Activated CD8-positive, alpha-beta memory T cell treated with anti-CD3 and anti-CD28 coated beads for 48 hours (primary cell): ENCODE measurements around the gene SZRD1.
A peak's percentile ranks its signal among the peaks of the same experiment; 100 is the strongest.
"Not testable (repeated sequence)": the region's sequence is repeated elsewhere in the genome, so short reads cannot be mapped to it uniquely, and the experiment has no call there.

Source experiments
- DNase-seq, 3 experiments: peaks; one replicate each; pipeline ENCODE4 v3.0.0-alpha.2; 2020; ENCODE audit warnings: low read depth in 2 of 3, low spot score in 2 of 3

Gene SZRD1, protein sequence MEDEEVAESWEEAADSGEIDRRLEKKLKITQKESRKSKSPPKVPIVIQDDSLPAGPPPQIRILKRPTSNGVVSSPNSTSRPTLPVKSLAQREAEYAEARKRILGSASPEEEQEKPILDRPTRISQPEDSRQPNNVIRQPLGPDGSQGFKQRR

DNA sequence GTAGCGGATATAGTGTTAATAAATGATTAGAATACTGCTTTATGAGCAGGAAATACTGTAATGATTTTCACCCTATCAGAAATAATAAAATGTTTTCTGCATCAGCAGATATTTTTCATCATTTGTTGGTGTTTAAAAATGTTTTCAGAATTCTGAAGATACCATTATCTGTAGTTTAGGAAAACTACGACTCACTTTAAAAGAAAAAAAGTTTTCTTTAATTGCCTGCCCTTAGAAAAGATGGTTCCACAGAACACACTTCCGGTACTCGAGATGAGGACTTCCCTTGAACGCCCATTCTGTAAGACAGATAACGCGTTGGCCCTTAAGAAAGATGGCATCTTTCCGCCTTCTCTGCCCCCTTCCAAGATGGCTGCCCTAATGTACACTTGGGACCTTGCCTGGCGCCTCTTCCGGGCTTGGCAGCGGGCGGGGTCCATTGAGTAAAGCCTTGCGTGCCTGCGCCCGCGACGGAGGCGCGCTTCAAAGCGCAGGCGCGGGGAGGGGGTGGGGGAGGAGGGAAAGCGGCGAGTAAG, at the start of gene SZRD1:
Gene SZRD1 (plus strand): TSS at position 521 of the 536 bp plus-strand sequence. CDS start 16 bp downstream, outside the sequence.
- DNase-seq = peak; percentile 64 to 93 (median 78)

DNA sequence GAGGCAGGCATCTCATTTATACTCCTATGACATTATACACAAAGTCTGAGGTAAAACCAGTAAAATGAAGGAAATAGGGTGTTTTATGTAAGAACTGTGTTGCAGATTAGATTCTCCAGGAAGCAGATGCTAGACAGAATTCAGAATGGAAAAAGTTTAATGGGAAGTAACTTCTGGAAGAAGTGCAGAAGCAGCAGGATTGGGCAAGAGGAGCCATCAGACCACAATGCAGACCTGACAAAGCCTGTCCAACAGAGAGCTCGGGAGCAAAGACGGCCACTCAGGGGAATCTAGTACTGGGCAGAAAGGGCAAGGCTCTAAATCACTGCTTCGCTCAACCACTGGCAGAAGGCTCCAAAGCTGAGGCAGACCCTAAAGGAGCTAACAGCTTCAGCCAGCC, 48.5 kb upstream of the SZRD1 start:
- DNase-seq = no peak

DNA sequence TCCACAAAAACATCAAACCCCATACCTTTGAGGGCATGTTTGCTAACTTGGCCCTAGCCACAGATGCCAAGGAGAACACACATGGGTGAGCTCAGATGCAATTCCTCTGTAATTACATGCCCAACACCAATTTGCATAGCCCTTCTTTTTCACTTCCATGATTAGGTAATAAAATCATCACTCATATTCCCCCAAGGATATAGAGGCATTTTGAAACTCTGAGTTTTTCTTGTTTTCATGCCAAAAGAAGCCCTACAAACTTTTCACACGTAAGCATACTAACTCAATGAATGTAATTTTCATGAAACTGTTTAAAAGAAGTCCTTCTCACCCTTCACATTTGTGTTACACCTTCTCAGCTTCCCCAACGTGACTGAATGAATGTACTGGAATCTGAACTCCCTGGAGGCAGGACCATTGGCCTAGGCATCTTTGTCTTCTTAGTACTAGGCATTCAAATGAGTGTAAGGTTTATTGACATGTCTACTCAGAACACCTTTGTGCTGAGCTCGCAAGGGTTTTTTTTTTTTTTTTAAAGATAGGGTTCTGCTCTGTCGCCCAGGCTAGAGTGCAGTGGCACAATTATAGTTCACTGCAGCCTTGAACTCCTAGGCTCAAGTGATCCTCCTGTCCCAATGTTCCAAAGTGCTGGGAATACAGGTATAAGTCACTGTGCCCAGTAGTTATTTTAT, 45.7 kb upstream of the SZRD1 start:
- no peak for DNase-seq

DNA sequence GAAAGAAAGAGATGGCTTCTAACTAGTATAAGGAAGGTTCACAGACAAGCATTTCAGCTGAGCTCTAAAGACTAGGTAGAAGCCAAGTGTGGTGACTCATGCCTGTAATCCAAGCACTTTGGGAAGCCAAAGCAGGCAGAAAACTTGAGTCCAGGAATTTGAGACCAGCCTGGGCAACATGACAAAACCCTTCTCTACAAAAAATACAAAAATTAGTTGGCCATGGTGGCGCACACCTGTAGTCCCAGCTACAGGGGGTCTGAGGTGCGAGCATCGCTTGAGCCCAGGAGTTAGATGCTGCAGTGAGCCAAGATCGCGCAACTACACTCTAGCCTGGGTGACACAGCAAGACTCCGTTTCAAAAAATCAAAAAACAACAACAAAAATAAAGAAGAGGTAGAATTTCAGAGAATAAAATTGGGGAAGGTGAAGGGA, 42.6 kb upstream of the SZRD1 start:
- no peak for DNase-seq

DNA sequence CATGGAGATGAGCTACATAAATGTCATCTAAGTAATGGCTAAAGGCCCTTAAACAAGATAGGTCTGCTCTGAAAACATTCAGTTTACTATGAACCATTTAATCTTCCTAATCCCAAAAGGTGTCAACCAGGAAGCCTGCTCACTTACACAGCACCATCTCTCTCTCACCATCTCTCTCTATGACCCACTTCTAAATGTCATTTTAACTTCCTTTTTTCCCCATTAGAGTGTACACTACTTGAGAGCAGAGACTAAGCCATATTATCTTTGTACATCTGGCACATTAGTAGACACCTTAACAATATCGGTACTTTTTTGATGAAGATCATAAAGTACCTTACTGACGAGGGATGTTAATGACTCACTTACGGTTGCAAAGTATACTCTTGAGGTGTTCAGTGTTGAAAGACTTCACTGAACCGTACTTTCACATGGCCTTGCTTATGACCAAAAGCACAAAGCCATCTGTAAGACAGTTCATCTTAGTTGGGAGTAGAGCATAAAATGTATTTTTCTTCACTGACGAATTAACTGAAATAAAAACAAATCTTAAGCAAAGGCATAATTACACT, 40.1 kb upstream of the SZRD1 start:
- no peak for DNase-seq

DNA sequence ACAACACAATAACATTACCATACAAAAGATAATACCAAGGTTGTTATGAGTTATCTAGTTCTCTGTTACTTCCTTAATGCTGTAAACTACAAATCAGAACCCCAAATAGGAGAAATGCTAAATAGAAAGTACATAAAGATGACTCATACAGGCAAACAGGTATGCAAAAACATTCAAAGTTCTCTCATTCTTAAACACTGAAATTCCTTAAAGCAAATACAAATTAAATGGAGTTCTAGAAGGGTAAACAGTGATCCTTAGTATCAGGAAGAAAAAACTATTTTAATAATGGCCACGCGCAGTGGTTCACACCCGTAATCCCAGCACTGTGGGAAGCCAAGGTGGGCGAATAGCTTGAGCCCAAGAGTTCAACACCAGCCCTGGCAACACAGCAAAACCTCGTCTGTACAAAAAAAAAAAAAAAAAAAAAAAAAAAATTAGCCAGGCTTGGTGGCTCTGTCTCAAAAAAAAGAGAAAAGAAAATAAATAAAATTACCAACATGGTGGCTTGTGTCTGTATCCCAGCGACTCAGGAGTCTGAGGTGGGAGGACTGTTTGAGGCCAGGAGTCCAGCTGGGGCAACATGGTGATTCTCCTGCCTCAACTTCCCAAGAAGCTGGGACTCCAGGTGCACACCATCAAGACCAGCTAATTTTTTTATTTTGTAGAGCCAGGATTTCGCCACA, 32.2 kb upstream of the SZRD1 start:
- no peak for DNase-seq

DNA sequence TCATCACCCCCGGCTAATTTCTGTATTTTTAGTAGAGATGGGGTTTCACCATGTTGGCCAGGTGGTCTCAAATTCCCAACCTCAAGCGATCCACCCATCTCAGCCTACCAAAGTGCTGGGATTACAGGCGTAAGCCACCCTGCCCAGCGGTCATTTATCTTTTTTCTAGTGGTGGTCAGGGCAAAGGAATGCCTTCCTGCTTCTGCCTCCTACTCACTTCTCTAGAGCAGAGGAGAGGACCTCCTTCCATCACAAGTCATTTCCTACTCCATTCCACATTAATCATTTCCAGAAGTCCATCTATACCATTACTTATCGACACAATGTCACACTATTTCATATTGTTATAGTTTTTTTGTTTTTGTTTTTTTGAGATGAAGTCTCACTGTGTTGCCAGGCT, 28.1 kb upstream of the SZRD1 start:
- DNase-seq = no peak

DNA sequence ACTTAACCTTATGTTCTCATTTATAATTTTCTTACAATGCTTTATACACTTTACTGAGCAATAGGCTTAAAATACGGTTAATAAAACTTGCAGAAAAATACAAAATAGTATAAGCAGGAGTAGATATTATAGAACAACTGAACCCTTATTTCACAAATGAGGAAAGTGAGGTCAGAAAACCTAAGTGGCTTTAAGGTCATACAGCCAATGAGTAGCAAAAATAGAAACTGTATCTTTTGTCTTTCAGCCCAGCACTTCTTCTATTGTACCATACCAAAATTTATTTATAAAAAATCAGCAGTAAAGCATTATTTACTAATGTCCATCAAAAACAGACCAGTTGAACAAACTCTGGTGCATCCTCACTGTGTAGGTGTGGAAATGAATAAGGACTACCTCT, 26.4 kb upstream of the SZRD1 start:
- no peak for DNase-seq

DNA sequence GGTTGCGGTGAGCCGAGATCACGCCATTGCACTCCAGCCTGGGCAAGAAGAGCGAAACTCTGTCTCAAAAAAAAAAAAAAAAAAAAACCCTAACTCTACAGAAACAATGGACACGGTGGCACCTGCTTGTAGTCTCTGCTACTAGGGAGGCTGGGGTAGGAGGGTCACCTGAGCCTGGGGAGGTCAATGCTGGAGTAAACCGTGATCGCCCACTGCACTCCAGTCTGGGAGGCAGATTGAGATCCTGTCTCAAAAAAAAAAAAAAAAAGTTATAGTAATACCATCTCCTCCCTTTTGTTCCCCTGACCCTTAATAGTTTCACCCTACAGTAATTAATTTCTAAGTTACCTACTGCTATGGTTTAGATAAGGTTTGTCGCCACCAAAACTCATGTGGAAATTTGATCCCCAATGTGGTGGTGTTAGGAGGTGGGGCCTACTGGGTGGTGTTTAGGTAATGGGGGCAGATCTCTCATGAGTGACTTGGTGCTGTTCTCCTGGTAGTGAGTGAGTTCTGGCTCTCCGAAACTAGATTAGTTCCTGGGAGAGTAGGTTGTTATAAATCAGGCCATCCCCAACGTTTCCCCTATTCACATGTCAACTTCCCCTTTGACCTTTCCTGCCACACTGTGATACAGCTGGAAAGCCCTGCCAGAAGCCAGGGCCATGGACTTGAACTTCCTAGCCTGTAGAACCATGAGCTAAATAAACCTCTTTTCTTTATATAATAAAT, 24.5 kb upstream of the SZRD1 start:
- no peak for DNase-seq

DNA sequence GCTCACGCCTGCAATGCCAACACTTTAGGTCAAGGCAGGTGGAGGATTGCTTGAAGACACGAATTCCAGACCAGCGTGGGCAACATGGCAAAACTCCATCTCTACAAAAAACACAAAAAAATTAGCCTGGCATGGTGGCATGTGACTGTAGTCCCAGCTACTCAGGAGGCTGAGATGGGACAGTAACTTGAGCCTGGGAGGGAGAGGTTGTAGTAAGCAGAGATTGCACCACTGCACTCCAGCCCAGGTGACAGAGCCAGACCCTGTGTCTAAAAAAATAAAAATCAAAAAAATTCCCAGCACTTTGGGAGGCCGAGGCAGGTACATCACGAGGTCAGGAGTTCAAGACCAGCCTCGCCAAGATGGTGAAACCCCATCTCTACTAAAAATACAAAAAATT, 23.8 kb upstream of the SZRD1 start:
- DNase-seq = not testable (repeated sequence)

DNA sequence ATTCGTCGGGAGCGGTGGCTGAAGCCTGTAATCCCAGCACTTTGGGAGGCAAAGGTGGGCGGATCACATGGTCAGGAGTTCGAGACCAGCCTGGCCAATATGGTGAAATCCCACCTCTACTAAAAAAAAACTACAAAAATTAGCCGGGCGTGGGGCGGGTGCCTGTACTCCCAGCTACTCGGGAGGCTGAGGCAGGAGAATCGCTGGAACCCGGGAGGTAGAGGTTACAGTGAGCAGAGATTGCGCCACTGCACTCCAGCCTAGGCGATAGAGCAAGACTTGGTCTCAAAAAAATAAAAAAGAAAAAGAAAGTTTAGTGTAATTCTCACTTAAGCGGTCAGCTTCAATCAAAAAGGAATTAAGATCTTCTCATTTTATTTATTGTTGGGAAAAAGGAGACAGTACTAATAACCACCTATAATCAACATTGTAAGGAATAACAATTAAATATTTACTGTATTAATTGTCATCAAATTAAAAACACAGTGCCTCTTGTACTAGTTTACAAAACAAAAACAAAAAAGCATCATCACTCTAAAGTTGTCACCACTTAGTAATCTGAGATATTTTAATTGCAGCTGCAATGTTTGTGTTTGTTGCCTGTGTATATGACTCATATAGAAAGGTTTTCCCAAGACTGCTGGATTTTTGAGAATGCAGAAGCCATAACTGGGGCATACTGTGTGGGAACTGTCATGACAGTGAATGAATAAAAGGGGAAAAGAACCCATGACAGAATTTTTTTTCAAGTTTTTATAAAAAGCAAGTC, 18.4 kb upstream of the SZRD1 start:
- no peak for DNase-seq

DNA sequence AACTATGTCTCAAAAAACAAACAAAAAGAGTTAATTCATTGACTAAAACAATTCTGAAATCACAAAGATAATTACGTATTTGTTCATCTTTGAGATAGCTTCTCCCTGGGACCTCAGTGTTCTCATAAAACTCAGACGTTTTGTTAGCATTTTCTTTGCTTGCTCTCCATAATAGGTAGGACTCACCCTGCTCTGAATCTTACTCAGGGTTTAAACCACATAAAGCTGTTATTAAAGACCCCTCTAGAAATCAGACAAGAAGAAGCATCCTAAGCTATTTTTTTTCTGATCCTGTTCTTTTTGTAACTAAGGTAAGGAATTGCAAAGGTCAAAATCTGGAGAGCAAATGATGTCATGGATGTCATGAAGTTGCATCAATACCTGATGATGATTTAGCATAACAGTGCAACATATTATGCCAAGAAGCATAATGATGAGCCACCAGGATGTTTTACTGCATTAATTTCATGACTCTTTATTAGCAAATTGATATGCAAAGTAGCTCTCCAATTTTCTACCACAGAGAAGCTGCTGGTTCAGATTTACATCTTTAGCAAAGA, 17.1 kb upstream of the SZRD1 start:
- no peak for DNase-seq

DNA sequence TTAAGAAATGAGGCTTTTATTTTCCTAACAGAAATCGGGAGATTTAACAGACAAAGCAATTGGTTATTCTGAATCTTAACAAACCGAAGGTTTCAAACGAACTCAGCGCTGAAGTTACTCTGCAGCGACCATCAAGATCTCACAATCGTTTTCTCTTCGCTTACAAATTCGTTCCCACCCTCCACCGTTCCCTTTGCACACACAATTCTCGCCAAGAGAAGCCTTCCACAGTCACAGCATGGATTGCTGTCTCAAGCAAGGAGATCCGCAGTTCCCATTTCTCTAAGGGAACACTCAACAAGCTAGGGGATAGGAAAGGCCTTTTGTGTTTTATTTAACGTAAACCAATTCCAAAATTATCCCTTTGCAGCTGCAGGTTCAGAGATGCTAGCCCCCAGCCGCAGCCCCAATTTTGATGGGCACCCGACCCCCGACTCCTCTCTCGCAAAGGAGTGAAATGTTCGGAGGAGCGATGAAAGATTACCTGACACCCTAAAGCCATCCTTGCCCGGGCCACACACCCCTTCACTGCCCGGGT, 15.5 kb upstream of the SZRD1 start:
- DNase-seq = no peak

DNA sequence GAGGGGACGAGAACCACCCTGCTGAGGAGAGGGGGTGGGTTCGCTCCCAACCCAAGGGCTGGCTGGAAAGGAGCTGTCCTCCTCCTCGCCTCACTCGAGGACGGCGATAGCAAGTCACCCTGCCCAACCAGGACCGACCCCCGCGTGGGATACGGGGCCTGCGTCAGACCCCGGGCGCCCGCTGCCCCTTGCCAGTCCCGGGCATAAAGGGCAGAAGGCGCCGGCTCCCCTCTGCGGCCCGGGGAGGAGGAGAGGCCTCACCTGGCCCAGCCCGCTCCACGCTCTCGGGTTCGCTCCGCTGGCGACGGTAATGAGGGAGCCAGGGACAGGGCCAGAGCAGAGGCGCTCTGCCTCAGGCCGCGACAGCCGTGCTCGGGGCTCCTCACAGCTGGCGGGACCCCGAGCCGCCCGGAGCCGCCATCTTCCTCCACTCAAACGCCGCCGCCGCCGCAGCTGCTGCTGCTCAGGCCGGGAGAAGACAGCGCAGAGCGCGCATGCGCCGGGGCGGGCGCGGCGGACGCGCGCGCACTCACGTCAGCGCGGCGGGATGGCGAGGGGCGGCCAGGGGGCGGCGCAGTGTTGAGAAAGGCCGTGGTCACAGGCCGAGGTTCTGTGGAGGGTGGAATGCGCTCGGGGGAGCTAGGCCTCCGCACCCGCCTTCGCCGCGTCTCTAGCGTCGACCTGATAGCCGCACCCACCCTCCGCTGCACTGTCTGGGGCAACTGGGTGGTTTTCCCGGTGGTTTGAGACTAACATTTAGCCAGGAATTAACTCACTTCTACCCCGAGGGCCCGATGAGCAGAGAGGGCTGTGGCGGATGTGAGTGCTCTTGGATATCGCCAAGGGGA, 14.8 kb upstream of the SZRD1 start, which contains the start of gene FBXO42:
Gene FBXO42 (minus strand): TSS at position 487 of the 848 bp plus-strand sequence. CDS start 37,062 bp downstream, outside the sequence.
- peak; percentile 82 to 92 (median 86) for DNase-seq

DNA sequence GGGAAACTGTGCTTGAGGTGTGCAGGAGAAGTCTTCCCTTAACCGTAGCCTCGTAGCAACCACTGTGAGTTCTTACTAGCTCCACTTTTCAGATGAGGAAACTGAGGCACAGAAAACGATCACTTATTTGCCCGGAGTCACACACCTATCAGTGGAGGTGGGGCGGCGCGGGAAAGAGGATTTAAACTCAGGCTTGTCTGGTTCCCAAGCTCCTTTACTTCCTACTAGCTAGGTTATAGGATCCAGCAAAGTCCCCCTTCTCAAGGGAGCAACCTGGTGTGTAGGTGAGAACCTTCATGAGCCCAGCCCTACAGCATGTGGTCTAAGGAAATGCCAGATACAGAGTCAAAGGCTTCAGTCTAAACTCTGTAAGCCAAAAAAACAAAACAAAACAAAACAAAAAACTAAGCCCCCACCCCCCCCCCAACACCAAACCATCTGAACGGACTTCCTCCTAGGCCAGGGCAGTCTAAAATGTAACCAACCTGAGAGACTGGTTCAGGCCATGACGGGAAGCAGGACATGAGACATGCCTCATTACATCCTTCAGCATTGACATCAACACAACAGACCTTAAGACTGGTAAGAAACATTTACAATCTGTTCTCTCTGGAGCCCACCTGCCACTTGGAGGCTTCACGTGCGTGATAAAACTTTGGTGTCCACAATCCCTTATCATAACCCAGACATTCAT, 14.1 kb upstream of the SZRD1 start:
- no peak for DNase-seq

DNA sequence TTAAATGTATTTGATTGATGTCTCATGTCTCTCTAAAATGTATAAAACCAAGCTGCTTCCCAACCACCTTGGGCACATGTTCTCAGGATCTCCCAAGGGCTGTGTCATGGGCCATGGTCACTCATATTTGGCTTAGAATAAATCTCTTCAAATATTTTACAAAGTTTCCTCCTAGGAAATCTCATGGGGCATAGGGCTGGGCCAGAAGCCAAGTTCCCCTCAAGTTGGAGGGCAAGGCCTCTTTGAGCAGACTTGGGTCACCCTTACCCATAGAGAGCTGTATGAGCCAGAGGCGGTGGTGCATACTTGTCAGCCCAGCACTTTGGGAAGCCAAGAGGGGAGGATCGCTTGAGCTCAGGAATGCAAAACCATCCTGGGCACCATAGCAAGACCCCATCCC, 12.4 kb upstream of the SZRD1 start:
- no peak for DNase-seq

DNA sequence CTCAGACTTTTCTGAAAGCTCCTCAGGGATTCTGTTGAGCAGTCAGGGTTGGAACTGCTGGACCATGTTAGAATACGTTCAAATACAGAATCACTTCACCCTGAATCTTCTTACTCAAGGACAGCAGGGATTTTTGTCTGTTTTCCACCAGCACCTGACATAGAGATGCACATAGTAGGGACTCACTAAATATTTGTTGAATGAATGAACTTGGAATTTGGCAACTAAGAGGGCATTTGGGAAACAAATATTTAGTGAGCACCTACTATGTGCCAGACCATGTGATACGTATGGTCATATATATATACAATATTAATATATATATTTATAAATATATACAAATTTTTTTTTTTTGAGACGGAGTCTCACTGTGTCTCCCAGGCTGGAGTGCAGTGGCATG, 10.2 kb upstream of the SZRD1 start:
- no peak for DNase-seq

DNA sequence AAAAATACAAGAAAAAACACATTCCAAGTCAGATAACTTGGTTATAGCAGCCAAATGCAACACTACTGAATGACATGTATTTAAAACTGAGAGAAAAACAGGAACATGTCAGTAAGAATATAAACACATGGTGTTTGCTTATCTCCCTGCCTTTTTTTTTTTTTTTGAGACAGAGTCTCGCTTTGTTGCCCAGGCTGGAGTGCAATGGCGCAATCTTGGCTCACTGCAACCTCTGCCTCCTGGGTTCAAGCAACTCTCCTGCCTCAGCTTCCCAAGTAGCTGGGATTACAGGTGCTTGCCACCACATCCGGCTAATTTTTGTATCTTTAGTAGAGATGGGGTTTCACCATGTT, 1.9 kb upstream of the SZRD1 start:
- not testable (repeated sequence) for DNase-seq
